Measurements from ENCODE around the gene C10orf120. TPM values are rescaled to one million over a fixed set of nuclear protein-coding genes. Genes with fewer than 3 reads are reported as not detected.

The C10orf120 gene
- total and polyA plus RNA-seq, 8 donors, result not detected

- DNase-seq, result no peak
- TF ChIP-seq EP300 (IDR thresholded peaks at IDR 0.05) (no peak), CTCF (IDR thresholded peaks at IDR 0.05) (no peak), POLR2AphosphoS5 (IDR thresholded peaks at IDR 0.05) (no peak), POLR2A (IDR thresholded peaks at IDR 0.05) (no peak)
- Histone ChIP-seq H3K36me3 (no peaks in the 10 kb centered on the region), H3K4me3 (no peak overlapping the region), H3K9me3 (no peaks in the 10 kb centered on the region), H3K27me3 (peaks cover 0 to 10% (median 0%) of the 10 kb centered on the region in 3 donors), H3K27ac (no peak overlapping the region), H3K4me1 (no peaks in the 10 kb centered on the region)
- 50 to 69% (median 56%) methylated on average over 2 of the region's 2 CpGs for WGBS, 5 donors
- intact Hi-C loops (cut with DNase I; ENCODE audit: low total_unique reads), result no loop called here
These were observed 29.8 kb downstream of the C10orf120 start for GRCh38 chr10:122669842-122670241.

- Histone ChIP-seq H3K9me3 (no peaks in the 10 kb centered on the region), H3K4me3 (no peak overlapping the region), H3K36me3 (no peaks in the 10 kb centered on the region), H3K27ac (no peak overlapping the region), H3K4me1 (no peaks in the 10 kb centered on the region), H3K27me3 (peaks cover 0 to 10% (median 0%) of the 10 kb centered on the region in 3 donors)
- TF ChIP-seq POLR2AphosphoS5 (IDR thresholded peaks at IDR 0.05), result no peak
- TF ChIP-seq POLR2A (IDR thresholded peaks at IDR 0.05), result no peak
- TF ChIP-seq CTCF (IDR thresholded peaks at IDR 0.05), result no peak
- no peak for TF ChIP-seq EP300 (IDR thresholded peaks at IDR 0.05)
- DNase-seq, result no peak
- WGBS, 5 donors, result 89 to 98% (median 96%) methylated on average over 2 of the region's 2 CpGs
- intact Hi-C loops (cut with DNase I; ENCODE audit: low total_unique reads), result no loop called here
These were observed 30.6 kb downstream of the C10orf120 start for GRCh38 chr10:122669045-122669444.

- WGBS, 5 donors, result 67 to 77% (median 72%) methylated on average over 4 of the region's 4 CpGs
- TF ChIP-seq CTCF (IDR thresholded peaks at IDR 0.05) (no peak), POLR2AphosphoS5 (IDR thresholded peaks at IDR 0.05) (no peak), EP300 (IDR thresholded peaks at IDR 0.05) (no peak), POLR2A (IDR thresholded peaks at IDR 0.05) (no peak)
- H3K4me1 ChIP-seq, result no peaks in the 10 kb centered on the region
- no peaks in the 10 kb centered on the region for H3K36me3 ChIP-seq
- peaks cover 0 to 19% (median 0%) of the 10 kb centered on the region in 3 donors for H3K27me3 ChIP-seq
- no peak overlapping the region for H3K4me3 ChIP-seq
- no peak overlapping the region for H3K27ac ChIP-seq
- no peak for DNase-seq
- intact Hi-C loops (cut with DNase I; ENCODE audit: low total_unique reads), result no loop called here
- H3K9me3 ChIP-seq, result no peaks in the 10 kb centered on the region
These were observed 33.7 kb downstream of the C10orf120 start for GRCh38 chr10:122665946-122666345.

- no peak for DNase-seq
- TF ChIP-seq CTCF (IDR thresholded peaks at IDR 0.05), result no peak
- TF ChIP-seq POLR2AphosphoS5 (IDR thresholded peaks at IDR 0.05), result no peak
- no peak for TF ChIP-seq POLR2A (IDR thresholded peaks at IDR 0.05)
- TF ChIP-seq EP300 (IDR thresholded peaks at IDR 0.05), result no peak
- WGBS, 5 donors, result 64 to 72% (median 66%) methylated on average over 7 of the region's 7 CpGs
- Histone ChIP-seq H3K36me3 (no peaks in the 10 kb centered on the region), H3K27ac (no peak overlapping the region), H3K27me3 (peaks cover 0 to 19% (median 0%) of the 10 kb centered on the region in 3 donors), H3K4me3 (no peak overlapping the region), H3K9me3 (no peaks in the 10 kb centered on the region), H3K4me1 (no peaks in the 10 kb centered on the region)
- intact Hi-C loops (cut with DNase I; ENCODE audit: low total_unique reads), result no loop called here
These were observed 34.3 kb downstream of the C10orf120 start for GRCh38 chr10:122665329-122665860.
